Muscle of leg (tissue), 11 donors: ENCODE measurements around the gene IRF8. TPM values are rescaled to one million over a fixed set of nuclear protein-coding genes. Genes with fewer than 3 reads are reported as not detected.
"Not testable (repeated sequence)": the region's sequence is repeated elsewhere in the genome, so short reads cannot be mapped to it uniquely, and the experiment has no call there.

Experiments used
- DNase-seq: peaks from one replicate; pipeline ENCODE4 v3.0.0; 2013
- H3K27ac ChIP-seq: one replicate; pipeline ENCODE4 v1.5.1; 2013; ENCODE audit warnings: mild to moderate bottlenecking, low read length, control low read depth
- H3K27me3 ChIP-seq: one replicate; pipeline ENCODE4 v1.6.1; 2013; ENCODE audit warnings: low read length; ENCODE audit not compliant: control insufficient read depth, insufficient read depth
- H3K36me3 ChIP-seq: one replicate; pipeline ENCODE4 v1.6.1; 2013; ENCODE audit warnings: low read length; ENCODE audit not compliant: control insufficient read depth, insufficient read depth
- H3K4me1 ChIP-seq: one replicate; pipeline ENCODE4 v1.6.1; 2013; ENCODE audit warnings: low read length; ENCODE audit not compliant: control insufficient read depth, insufficient read depth
- H3K4me3 ChIP-seq: one replicate; pipeline ENCODE4 v1.5.1; 2013; ENCODE audit warnings: low read length, control low read depth
- H3K9me3 ChIP-seq: replicated peaks from 2 replicates; pipeline ENCODE4 v1.6.1; 2013; ENCODE audit warnings: low read depth, low read length; ENCODE audit not compliant: control insufficient read depth
- WGBS: methylation state at CpG from one replicate; pipeline ENCODE4 v1.1.5; 2013; ENCODE audit warnings: missing lambda C conversion rate; ENCODE audit not compliant: insufficient coverage; 5-methylcytosine and 5-hydroxymethylcytosine counted together
- polyA plus RNA-seq, 8 donors: library from polyadenylated mRNA; unstranded; fragments of 120-200 nt; gene quantifications; one replicate each; pipeline versions ENCODE4 v1.2.1 to v1.2.3, GENCODE V29; 2013; ENCODE audit warnings: inconsistent platforms in 1 of 8, low replicate concordance in 1 of 8; ENCODE audit not compliant: insufficient read length in 8 of 8, insufficient read depth in 1 of 8
- total RNA-seq: library from RNA; stranded (reverse); fragments of 120-200 nt; gene quantifications from one replicate; pipeline ENCODE4 v1.2.4, GENCODE V29; 2013

The IRF8 gene
- total and polyA plus RNA-seq, 9 donors = 3.6 to 7.7 (median 5.8) TPM

DNA sequence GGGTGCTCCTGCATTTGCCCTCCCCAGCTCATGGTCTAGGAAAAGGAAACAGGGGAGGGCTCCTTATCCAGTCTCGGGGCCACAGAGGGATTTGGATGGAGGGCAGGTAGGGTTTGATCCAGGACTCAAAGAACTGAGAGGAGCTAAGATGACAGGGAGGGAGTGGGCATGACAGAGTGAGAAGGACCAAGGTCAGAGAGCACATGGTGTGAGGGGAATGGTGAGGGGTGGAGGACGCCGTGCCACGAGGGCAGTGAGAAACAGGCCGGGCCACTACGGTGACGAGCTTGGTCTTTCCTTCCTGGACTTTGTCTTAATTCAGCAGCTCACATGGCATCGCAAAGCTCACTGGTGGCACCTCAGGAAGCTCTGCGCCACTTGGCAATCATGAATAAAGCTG, 35.2 kb downstream of the IRF8 start:
- Histone ChIP-seq H3K36me3 (no peaks in the 10 kb centered on the region), H3K27me3 (peaks cover 43% of the 10 kb centered on the region), H3K9me3 (no peaks in the 10 kb centered on the region), H3K4me1 (peaks cover 4% of the 10 kb centered on the region), H3K4me3 (no peak overlapping the region), H3K27ac (no peak overlapping the region)
- 85% methylated on average over 9 of the region's 9 CpGs for WGBS
- DNase-seq = no peak

DNA sequence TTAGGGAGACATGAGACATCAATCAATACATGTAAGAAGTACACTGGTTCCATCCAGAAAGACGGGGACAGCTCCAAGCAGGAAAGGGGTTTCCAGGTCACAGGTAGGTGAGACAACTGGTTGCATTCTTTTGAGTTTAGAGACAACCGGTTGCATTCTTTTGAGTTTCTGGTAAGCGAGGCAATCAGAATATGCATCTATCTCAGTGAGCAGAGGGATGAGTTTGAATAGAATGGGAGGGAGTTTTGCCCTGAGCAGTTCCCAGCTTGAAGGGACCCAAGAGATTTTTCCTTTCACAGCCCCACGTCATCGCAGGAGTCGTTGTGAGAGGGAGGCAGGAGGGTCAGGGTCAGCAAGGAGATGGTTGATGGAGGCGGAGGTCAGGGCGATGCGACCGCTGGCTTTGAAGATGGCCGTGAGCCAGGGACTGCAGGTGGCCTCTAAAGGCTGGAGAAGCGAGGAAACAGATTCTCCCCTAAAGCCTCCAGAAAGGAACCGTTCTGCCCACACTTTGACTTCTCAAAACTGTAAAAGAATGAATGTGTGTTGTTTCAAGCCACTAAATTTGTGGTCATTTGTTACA, 36.5 kb downstream of the IRF8 start:
- H3K4me1 ChIP-seq = no peaks in the 10 kb centered on the region
- DNase-seq = peak; percentile 19
- no peaks in the 10 kb centered on the region for H3K9me3 ChIP-seq
- peaks cover 35% of the 10 kb centered on the region for H3K27me3 ChIP-seq
- no peak overlapping the region for H3K4me3 ChIP-seq
- WGBS = 14% methylated on average over 2 of the region's 13 CpGs
- H3K36me3 ChIP-seq = no peaks in the 10 kb centered on the region
- H3K27ac ChIP-seq = no peak overlapping the region

DNA sequence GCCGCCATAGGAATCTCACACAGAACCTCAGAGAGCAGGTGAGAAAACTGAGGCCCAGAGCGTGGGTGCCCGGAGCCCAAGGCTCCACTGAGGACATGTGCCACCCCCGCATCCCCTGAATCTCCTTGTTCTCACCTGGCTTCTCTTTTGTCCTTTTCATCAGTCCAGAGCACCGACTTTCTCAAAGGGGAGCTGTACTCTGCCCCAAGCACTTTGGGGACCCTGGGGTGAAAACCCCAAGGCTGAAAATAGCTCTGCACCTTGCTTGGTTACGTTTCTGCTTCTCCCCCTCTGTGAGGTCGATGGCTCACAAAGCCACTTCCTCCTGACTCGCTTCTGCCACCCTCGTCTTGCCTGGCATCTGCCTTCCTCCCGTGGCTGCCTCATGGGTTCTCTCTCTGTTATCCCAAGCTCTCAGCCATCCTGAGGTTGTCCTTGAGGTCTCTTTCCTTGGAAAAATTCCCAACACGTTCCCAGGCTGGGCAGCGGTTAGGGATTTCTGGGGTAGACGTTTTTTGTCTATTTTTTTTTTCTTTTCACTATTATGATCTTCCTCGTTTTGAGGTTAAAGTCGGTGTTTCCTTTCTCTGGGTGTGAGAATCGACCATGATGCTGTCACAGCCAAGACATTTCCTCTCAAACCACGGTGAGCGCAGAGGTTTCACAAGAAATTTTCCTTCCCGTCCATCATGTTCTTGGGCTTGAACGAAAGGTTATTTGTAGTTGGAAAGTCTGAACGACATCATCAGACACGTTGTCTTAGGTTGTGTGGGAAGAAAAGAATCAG, 37.2 kb downstream of the IRF8 start:
- H3K36me3 ChIP-seq = no peaks in the 10 kb centered on the region
- H3K4me1 ChIP-seq = no peaks in the 10 kb centered on the region
- H3K4me3 ChIP-seq = no peak overlapping the region
- WGBS = 58% methylated on average over 13 of the region's 22 CpGs
- H3K27me3 ChIP-seq = peaks cover 36% of the 10 kb centered on the region
- H3K27ac ChIP-seq = no peak overlapping the region
- DNase-seq = peak; percentile 30
- no peaks in the 10 kb centered on the region for H3K9me3 ChIP-seq

DNA sequence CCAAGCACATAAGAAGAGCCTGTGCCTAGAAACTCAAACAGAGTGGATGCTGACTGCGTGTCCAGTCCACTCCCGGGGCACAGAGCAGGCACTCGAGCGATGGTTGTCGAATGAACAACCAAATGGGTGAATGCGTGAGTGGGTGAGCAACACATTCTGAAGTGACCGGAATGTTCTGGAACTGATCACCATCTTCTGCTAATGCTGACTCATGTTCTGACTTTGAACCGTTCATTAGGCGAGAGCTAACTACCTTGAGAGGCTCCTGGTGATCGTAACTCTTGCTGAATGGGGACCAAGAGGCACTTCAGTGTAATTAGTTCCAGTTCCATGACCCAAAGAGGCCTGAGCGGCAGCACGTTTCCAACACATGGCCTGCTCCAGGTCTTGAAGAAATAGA, 37.9 kb downstream of the IRF8 start:
- Histone ChIP-seq H3K36me3 (no peaks in the 10 kb centered on the region), H3K4me3 (no peak overlapping the region), H3K4me1 (no peaks in the 10 kb centered on the region), H3K27me3 (peaks cover 32% of the 10 kb centered on the region), H3K9me3 (no peaks in the 10 kb centered on the region), H3K27ac (no peak overlapping the region)
- 60% methylated on average over 12 of the region's 12 CpGs for WGBS
- DNase-seq = no peak

DNA sequence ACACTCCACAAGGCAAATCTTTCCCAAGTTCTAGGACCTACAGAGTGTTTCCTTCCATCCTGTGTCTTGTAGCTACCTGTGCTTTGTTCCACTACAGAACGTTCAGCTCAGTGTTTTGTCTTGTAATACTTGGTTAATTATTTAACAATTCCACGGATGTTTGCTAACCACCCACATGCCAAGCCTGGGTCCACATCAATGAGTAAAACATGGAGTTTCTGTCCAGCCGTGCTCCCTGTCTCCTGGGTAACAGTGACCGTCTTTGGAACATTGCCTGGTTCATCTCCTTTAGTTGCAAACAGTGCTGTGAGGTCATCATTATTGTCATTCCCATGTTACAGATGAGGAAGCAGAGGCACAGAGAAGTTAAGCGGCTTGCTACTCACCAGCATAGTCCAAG, 41.3 kb downstream of the IRF8 start:
- H3K27me3 ChIP-seq = peaks cover 29% of the 10 kb centered on the region
- H3K4me1 ChIP-seq = no peaks in the 10 kb centered on the region
- H3K9me3 ChIP-seq = no peaks in the 10 kb centered on the region
- no peak overlapping the region for H3K27ac ChIP-seq
- H3K4me3 ChIP-seq = no peak overlapping the region
- DNase-seq = no peak
- WGBS = 76% methylated on average over 3 of the region's 5 CpGs
- no peaks in the 10 kb centered on the region for H3K36me3 ChIP-seq

DNA sequence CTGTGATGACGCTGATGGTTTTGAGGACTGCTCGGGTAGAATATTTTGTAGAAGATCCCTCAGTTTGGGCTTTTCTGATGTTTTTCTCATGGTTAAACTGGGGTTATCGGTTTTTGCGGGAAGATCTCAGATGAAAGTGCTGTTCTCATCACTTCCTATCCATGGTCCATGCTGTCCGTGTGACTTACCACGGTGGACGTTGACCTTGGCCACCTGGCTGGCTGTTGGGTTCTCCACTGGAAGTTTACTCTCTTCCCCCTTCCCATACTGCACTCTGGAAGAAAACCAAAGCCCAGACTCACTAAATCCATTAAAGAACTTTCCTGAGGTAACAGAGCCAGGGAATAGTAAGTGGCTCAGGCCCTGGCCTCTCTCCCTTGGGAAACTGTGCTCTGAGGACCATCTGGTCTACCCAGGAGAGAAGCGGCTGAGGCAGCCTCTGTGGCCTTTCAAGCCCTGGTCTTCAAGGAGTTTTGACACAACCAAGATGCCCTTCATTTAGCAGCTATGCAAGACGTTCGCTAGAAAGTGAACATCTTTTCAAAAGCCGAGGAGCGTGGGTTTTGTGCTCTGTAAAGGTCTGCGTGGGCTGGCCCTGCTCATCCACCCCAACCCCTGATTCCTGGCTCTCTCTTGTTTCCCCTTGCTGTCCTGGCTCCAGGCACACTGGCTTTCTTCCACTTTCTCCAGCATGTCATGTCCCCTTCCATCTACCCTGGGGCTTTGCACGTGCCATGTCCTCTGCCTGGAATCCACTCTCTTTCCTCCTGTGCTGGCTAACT, 43.1 kb downstream of the IRF8 start:
- no peak for DNase-seq
- H3K27me3 ChIP-seq = peaks cover 35% of the 10 kb centered on the region
- H3K36me3 ChIP-seq = no peaks in the 10 kb centered on the region
- no peak overlapping the region for H3K4me3 ChIP-seq
- WGBS = 56% methylated on average over 10 of the region's 14 CpGs
- H3K9me3 ChIP-seq = no peaks in the 10 kb centered on the region
- no peak overlapping the region for H3K27ac ChIP-seq
- no peaks in the 10 kb centered on the region for H3K4me1 ChIP-seq

DNA sequence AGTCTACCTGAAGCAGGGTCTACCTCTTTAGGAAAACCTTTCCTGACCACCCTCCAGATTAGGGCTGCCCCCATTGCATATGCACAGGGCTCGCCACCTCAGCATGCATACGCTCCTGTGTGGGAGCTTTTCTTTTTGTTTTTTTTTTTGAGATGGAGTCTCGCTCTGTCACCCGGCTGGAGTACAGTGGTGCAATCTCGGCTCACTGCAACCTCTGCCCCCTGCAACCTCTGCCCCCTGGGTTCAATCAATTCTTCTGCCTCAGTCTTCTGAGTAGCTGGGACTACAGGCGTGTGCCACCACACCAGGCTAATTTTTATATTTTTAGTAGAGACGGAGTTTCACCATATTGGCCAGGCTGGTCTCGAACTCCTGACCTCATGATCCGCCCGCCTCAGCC, 43.7 kb downstream of the IRF8 start:
- not testable (repeated sequence) for H3K4me3 ChIP-seq, H3K36me3 ChIP-seq, H3K4me1 ChIP-seq, DNase-seq, H3K9me3 ChIP-seq, H3K27ac ChIP-seq
- WGBS = no CpG with 5 or more reads among the region's 10 CpGs
- H3K27me3 ChIP-seq = peaks cover 40% of the 10 kb centered on the region

DNA sequence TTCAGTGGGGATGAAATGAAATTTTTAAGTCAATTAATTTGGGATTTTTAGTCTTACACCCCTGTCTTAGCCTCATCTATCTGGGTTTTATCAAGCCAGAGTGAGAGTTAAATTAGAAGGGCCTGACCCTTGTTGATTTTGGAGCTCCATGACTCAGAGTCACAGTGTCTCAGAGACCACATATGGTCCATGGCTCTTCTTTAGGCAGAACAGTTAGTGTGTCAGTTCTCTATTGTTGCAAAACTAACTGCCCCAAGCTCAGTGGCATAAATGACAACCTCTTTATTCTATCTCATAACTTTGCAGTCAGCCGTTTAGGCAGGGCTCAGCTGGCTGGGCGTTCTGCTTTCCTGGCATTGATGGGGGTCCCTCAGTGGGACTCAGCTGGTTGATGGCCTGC, 44.7 kb downstream of the IRF8 start:
- Histone ChIP-seq H3K9me3 (no peaks in the 10 kb centered on the region), H3K27ac (no peak overlapping the region), H3K4me3 (no peak overlapping the region), H3K27me3 (peaks cover 46% of the 10 kb centered on the region), H3K4me1 (no peaks in the 10 kb centered on the region), H3K36me3 (no peaks in the 10 kb centered on the region)
- 90% methylated on average over 2 of the region's 2 CpGs for WGBS
- no peak for DNase-seq

DNA sequence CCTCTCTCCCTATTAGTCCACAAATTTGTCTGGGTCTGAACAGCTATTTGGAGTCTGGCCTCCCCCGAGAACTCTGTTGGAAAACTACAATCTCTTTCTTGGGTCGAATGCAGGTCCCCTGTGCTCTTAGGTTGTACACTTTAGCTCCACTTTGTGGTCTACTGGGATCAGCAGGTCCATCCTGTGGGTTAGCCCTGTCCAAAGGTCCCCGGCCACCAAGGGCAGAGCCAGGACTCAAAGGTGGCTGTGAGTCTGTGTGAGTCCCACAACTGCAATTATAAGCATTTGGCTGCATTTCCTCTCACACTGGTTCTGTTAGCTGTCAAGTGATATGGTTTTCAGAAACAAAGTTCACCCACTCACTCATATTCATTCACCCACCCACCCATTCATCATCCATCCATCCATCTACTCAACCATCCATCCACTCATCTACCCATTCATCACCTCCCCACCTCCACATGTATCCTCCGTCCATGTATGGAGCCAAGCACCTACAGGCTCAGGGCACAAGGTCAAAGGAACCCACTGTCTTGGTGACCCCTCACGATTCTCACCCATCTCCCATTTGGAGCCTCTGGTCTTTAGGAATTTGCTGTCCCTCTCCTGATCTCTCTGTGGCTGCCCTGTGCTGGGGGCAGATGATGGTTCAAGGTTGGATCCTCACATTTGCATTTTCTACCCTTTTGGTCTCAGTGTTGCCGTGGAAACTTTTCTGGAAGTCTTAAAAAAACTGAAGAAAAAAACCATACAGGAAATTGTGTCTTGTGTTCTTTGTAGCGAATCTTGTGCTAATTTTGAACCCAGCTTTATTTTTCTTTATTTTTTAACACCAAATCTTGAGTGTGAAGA, 45.8 kb downstream of the IRF8 start:
- DNase-seq = no peak
- no peaks in the 10 kb centered on the region for H3K4me1 ChIP-seq
- 93% methylated on average over 5 of the region's 7 CpGs for WGBS
- H3K4me3 ChIP-seq = no peak overlapping the region
- H3K36me3 ChIP-seq = no peaks in the 10 kb centered on the region
- no peak overlapping the region for H3K27ac ChIP-seq
- no peaks in the 10 kb centered on the region for H3K9me3 ChIP-seq
- peaks cover 52% of the 10 kb centered on the region for H3K27me3 ChIP-seq

DNA sequence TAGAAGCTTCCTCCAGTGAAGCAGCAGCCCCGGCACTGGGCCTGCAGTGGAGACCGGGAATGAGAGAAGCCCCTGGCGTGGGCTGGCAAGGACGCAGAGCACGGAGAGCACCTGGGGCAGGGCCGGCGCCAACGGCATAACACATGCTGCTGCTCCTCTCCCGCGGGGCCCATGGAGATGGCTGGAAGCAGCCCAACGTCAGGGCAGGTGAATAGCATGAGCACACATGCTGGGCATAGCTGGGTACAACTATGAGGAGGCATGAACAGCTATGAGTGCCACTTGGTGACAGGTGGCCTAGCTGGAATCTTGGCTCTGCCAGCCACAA, 46.4 kb downstream of the IRF8 start:
- WGBS = 80% methylated on average over 11 of the region's 11 CpGs
- peaks cover 3% of the 10 kb centered on the region for H3K4me1 ChIP-seq

More for the DNA sequence above, 46.4 kb downstream of the IRF8 start:
- Histone ChIP-seq H3K4me3 (no peak overlapping the region), H3K27me3 (peaks cover 57% of the 10 kb centered on the region), H3K9me3 (no peaks in the 10 kb centered on the region), H3K36me3 (no peaks in the 10 kb centered on the region), H3K27ac (no peak overlapping the region)
- no peak for DNase-seq
